Retinal pigment epithelial cell (primary cell): ENCODE results near the gene KNCN.
A peak's percentile ranks its signal among the peaks of the same experiment; 100 is the strongest.

Experiments used
- DNase-seq: peaks from one replicate; pipeline ENCODE4 v3.0.0-alpha.2; 2010; ENCODE audit warnings: low read depth
- H3K4me3 ChIP-seq: 2 replicates; pipeline ENCODE4 v1.5.1; 2011; ENCODE audit warnings: mild to moderate bottlenecking, low read length, control low read depth, moderate library complexity
- TF ChIP-seq, protein P1 (sequence below): conservative IDR thresholded peaks from 2 replicates; pipeline ENCODE4 v1.5.1; 2011; ENCODE audit warnings: low read depth, low read length, control low read depth, inconsistent platforms

KNCN gene

GRCh38 chr1:46536527-46536926 lies 14.9 kb downstream of the KNCN start:
- H3K4me3 ChIP-seq: no peak overlapping the region
- TF ChIP-seq, protein P1, sequence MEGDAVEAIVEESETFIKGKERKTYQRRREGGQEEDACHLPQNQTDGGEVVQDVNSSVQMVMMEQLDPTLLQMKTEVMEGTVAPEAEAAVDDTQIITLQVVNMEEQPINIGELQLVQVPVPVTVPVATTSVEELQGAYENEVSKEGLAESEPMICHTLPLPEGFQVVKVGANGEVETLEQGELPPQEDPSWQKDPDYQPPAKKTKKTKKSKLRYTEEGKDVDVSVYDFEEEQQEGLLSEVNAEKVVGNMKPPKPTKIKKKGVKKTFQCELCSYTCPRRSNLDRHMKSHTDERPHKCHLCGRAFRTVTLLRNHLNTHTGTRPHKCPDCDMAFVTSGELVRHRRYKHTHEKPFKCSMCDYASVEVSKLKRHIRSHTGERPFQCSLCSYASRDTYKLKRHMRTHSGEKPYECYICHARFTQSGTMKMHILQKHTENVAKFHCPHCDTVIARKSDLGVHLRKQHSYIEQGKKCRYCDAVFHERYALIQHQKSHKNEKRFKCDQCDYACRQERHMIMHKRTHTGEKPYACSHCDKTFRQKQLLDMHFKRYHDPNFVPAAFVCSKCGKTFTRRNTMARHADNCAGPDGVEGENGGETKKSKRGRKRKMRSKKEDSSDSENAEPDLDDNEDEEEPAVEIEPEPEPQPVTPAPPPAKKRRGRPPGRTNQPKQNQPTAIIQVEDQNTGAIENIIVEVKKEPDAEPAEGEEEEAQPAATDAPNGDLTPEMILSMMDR: no peak
- no peak for DNase-seq

DNA sequence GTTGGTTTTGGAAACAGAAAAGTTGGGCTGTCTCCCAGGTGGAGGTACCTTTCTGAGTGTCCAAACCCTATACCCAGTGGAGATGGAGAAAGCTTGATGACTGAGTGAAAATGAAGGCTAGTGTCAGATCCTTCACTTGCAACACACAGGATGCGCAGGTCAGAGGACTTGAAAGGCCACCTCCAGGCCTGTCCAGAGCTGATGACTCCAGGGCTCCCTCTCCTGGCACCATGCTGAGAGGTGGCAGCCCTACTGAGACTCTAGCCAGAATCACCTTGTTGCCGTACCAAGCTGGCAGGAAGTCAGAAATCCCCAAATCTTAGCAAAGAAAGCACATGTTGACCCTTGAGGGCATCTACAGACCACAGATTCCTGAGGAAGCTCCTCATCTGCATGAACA lies 16.4 kb downstream of the KNCN start:
- no peak overlapping the region for H3K4me3 ChIP-seq
- TF ChIP-seq, protein P1: peak; percentile 78
- DNase-seq: no peak

GRCh38 chr1:46533179-46533864 lies 18.1 kb downstream of the KNCN start:
- DNase-seq: no peak
- TF ChIP-seq, protein P1: no peak
- H3K4me3 ChIP-seq: no peak overlapping the region

DNA sequence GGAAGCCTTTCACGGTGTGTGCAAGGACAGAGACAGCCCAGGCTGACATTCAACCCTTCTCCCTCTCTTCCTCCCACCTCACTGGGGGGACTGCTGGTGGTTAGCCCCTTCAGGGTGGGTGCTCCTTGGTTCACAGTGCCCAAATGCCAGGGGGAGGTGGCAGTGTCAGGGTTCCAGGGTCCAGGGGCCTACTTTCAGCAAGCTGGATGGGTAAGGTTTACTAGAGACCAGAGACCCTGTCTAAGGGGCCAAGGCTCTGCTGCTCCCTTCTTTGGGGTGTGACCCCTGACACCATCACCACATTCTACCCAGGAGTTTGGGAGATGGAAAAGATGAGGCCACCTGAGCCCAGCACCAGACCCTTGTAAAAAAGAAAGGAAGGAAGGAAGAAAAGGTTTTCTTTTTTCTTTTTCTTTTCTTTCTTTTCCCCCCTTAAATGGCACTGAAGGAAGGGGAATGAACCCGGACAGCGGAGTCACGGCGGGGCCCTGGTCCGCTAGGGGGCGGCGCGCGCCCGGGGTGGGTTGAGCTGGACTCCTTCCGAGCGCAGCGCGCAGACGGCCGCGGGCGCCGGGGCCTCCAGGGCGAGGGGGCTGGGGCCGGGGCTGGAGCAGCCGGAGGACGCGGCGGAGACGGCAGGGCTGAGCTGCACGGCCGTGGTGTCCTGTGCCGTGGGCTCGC lies 18.8 kb downstream of the KNCN start:
- TF ChIP-seq, protein P1: peak; percentile 71
- DNase-seq: no peak
- H3K4me3 ChIP-seq: no peak overlapping the region

- DNase-seq: no peak
- TF ChIP-seq, protein P1: no peak
- no peak overlapping the region for H3K4me3 ChIP-seq
These were observed 19.4 kb downstream of the KNCN start for GRCh38 chr1:46532095-46532494.

- H3K4me3 ChIP-seq: no peak overlapping the region
- TF ChIP-seq, protein P1: peak; percentile 41
- no peak for DNase-seq
These were observed 20.5 kb downstream of the KNCN start for GRCh38 chr1:46530791-46531409.
